HEK293 (cell line): ENCODE results near the gene ATXN7.

ENCODE experiments used
- CTCF ChIA-PET: fragments of 350-600 bp; formaldehyde crosslinking; extraction: SDS; loops from one replicate; lab custom pipeline; 2021; ENCODE audit warnings: antibody characterized with exemption; lab: Yijun Ruan, JAX
- POLR2A ChIA-PET: fragments of 300-600 bp; formaldehyde crosslinking; extraction: SDS; loops from one replicate; lab custom pipeline; 2020; ENCODE audit warnings: antibody characterized with exemption, inconsistent platforms; lab: Yijun Ruan, JAX
- H3K27ac ChIP-seq: fragments of 200-500 bp; sonication (Bioruptor generic); 2 replicates; pipeline ENCODE4 v1.5.1; 2014; ENCODE audit warnings: low read depth, low read length, control low read depth, inconsistent platforms; ENCODE audit errors: extremely low read depth
- H3K36me3 ChIP-seq, 2 experiments: fragments of 200-500 bp in 1 of 2; sonication (Bioruptor generic) in 1 of 2; 1 replicate in 1 of 2; 2 replicates in 1 of 2; pipeline ENCODE4 v1.5.1; 2014 to 2017; ENCODE audit warnings: inconsistent platforms in 2 of 2, low read length in 2 of 2; ENCODE audit not compliant: control insufficient read depth in 2 of 2, insufficient read depth in 1 of 2
- H3K4me1 ChIP-seq: fragments of 200-500 bp; sonication (Bioruptor generic); 2 replicates; pipeline ENCODE4 v1.5.1; 2014; ENCODE audit warnings: mild to moderate bottlenecking, low read length, inconsistent platforms; ENCODE audit not compliant: control insufficient read depth, insufficient read depth
- H3K4me3 ChIP-seq: 2 replicates; pipeline ENCODE4 v1.5.1; 2011; ENCODE audit warnings: low read depth, mild to moderate bottlenecking, control low read depth, low read length, moderate library complexity
- H3K9me3 ChIP-seq: fragments of 200-500 bp; sonication (Bioruptor generic); 2 replicates; pipeline ENCODE4 v1.5.1; 2014; ENCODE audit warnings: low read depth, low read length, inconsistent platforms; ENCODE audit not compliant: control insufficient read depth, insufficient read depth
- KLF7 ChIP-seq: fragments of 450-650 bp; formaldehyde crosslinking; IDR thresholded peaks from 2 replicates; pipeline ENCODE4 v1.5.1; 2016; ENCODE audit warnings: missing biosample characterization, missing genetic modification characterization, borderline replicate concordance
- PRDM1 ChIP-seq: fragments of 450-650 bp; formaldehyde crosslinking; IDR thresholded peaks from 2 replicates; pipeline ENCODE4; 2016; ENCODE audit warnings: missing biosample characterization, missing genetic modification characterization
- ZBTB17 ChIP-seq: fragments of 450-650 bp; formaldehyde crosslinking; IDR thresholded peaks from 2 replicates; pipeline ENCODE4 v1.5.1; 2016; ENCODE audit warnings: missing biosample characterization, missing genetic modification characterization
- ZBTB8A ChIP-seq: fragments of 450-650 bp; formaldehyde crosslinking; IDR thresholded peaks from 2 replicates; pipeline ENCODE4 v1.5.1; 2016; ENCODE audit warnings: missing biosample characterization, missing genetic modification characterization
- ZNF16 ChIP-seq: fragments of 450-650 bp; formaldehyde crosslinking; IDR thresholded peaks from 2 replicates; pipeline ENCODE4 v1.5.1; 2016; ENCODE audit warnings: low read depth, missing biosample characterization, missing genetic modification characterization
- ZNF184 ChIP-seq: fragments of 450-650 bp; IDR thresholded peaks from 2 replicates; pipeline ENCODE4 v1.5.1; 2018; ENCODE audit warnings: missing biosample characterization, mild to moderate bottlenecking, missing genetic modification characterization
- ZNF2 ChIP-seq: fragments of 450-650 bp; formaldehyde crosslinking; IDR thresholded peaks from 2 replicates; pipeline ENCODE4 v1.5.1; 2016; ENCODE audit warnings: missing biosample characterization, missing genetic modification characterization
- ZNF280D ChIP-seq: fragments of 450-650 bp; formaldehyde crosslinking; IDR thresholded peaks from 2 replicates; pipeline ENCODE4 v1.5.1; 2016; ENCODE audit warnings: missing biosample characterization, missing genetic modification characterization
- ZNF404 ChIP-seq: fragments of 450-650 bp; formaldehyde crosslinking; IDR thresholded peaks from 2 replicates; pipeline ENCODE4 v1.5.1; 2017; ENCODE audit warnings: missing biosample characterization, missing genetic modification characterization
- ZNF549 ChIP-seq: fragments of 450-650 bp; IDR thresholded peaks from 2 replicates; pipeline ENCODE4 v1.5.1; 2018; ENCODE audit warnings: missing biosample characterization, missing genetic modification characterization, mild to moderate bottlenecking, inconsistent platforms, moderate library complexity
- ZNF560 ChIP-seq: fragments of 450-650 bp; formaldehyde crosslinking; IDR thresholded peaks from 2 replicates; pipeline ENCODE4 v1.5.1; 2017; ENCODE audit warnings: missing biosample characterization, missing genetic modification characterization, borderline replicate concordance
- ZNF596 ChIP-seq: fragments of 450-650 bp; IDR thresholded peaks from 2 replicates; pipeline ENCODE4 v1.5.0; 2018; ENCODE audit warnings: missing biosample characterization, mild to moderate bottlenecking, missing genetic modification characterization, moderate library complexity
- ZNF654 ChIP-seq: fragments of 450-650 bp; formaldehyde crosslinking; IDR thresholded peaks from 2 replicates; pipeline ENCODE4 v1.5.1; 2016; ENCODE audit warnings: low read depth, missing biosample characterization, missing genetic modification characterization
- ZNF777 ChIP-seq: fragments of 450-650 bp; formaldehyde crosslinking; IDR thresholded peaks from 2 replicates; pipeline ENCODE4 v1.5.1; 2017; ENCODE audit warnings: missing biosample characterization, missing genetic modification characterization, borderline replicate concordance
- ZNF830 ChIP-seq: fragments of 450-650 bp; IDR thresholded peaks from 2 replicates; pipeline ENCODE4 v1.5.0; 2018; ENCODE audit warnings: missing biosample characterization, missing genetic modification characterization, low read depth, mild to moderate bottlenecking, moderate library complexity
- TF ChIP-seq, protein P1 (sequence below): fragments of 450-650 bp; formaldehyde crosslinking; IDR thresholded peaks from 2 replicates; pipeline ENCODE4 v1.5.1; 2017; ENCODE audit warnings: missing biosample characterization, missing genetic modification characterization
- TF ChIP-seq, protein P2 (sequence below): fragments of 450-650 bp; formaldehyde crosslinking; IDR thresholded peaks from 2 replicates; pipeline ENCODE4 v1.5.1; 2017; ENCODE audit warnings: missing biosample characterization, missing genetic modification characterization

The ATXN7 gene

GRCh38 chr3:63864965-63865327 lies 1.3 kb downstream of the ATXN7 start:
- TF ChIP-seq ZNF596 (tag by site-specific recombination) (no peak), ZNF404 (tag by site-specific recombination) (no peak), PRDM1 (tag by site-specific recombination) (no peak; the same call in 1 of the 2 replicates), ZNF16 (tag by site-specific recombination) (no peak), ZNF184 (tag by site-specific recombination) (no peak), ZNF280D (tag by site-specific recombination) (no peak), KLF7 (tag by site-specific recombination) (no peak), ZNF2 (tag by site-specific recombination) (no peak), ZNF830 (tag by site-specific recombination) (no peak)
- TF ChIP-seq, protein P1, sequence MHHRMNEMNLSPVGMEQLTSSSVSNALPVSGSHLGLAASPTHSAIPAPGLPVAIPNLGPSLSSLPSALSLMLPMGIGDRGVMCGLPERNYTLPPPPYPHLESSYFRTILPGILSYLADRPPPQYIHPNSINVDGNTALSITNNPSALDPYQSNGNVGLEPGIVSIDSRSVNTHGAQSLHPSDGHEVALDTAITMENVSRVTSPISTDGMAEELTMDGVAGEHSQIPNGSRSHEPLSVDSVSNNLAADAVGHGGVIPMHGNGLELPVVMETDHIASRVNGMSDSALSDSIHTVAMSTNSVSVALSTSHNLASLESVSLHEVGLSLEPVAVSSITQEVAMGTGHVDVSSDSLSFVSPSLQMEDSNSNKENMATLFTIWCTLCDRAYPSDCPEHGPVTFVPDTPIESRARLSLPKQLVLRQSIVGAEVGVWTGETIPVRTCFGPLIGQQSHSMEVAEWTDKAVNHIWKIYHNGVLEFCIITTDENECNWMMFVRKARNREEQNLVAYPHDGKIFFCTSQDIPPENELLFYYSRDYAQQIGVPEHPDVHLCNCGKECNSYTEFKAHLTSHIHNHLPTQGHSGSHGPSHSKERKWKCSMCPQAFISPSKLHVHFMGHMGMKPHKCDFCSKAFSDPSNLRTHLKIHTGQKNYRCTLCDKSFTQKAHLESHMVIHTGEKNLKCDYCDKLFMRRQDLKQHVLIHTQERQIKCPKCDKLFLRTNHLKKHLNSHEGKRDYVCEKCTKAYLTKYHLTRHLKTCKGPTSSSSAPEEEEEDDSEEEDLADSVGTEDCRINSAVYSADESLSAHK (tag by site-specific recombination): no peak
- TF ChIP-seq, all 188 proteins: peak for 0
- H3K27ac ChIP-seq: no peak overlapping the region
- ChIA-PET POLR2A (no interaction called here), CTCF (interaction anchor here (0.6 kb wide), 1 partner anchor 12 kb away, joined by 3 read pairs; no protein-coding TSS in a partner anchor)
- H3K4me3 ChIP-seq: peak overlapping the region; percentile 96
- H3K4me1 ChIP-seq: no peaks in the 10 kb centered on the region; the same call in 1 of the 2 replicates
- H3K36me3 ChIP-seq: peaks cover 0 to 4% of the 10 kb centered on the region in 2 experiments; a peak in 1 of 3 replicates
- H3K9me3 ChIP-seq: no peaks in the 10 kb centered on the region

GRCh38 chr3:63867225-63867624 lies 3.6 kb downstream of the ATXN7 start:
- H3K4me3 ChIP-seq: no peak overlapping the region
- ChIA-PET CTCF (no interaction called here), POLR2A (no interaction called here)
- no peaks in the 10 kb centered on the region; the same call in 1 of the 2 replicates for H3K4me1 ChIP-seq
- H3K27ac ChIP-seq: no peak overlapping the region
- TF ChIP-seq ZNF777: no peak
- TF ChIP-seq ZBTB17 (tag by site-specific recombination): no peak
- H3K9me3 ChIP-seq: no peaks in the 10 kb centered on the region
- H3K36me3 ChIP-seq: peaks cover 0 to 4% of the 10 kb centered on the region in 2 experiments; a peak in 1 of 3 replicates

- H3K27ac ChIP-seq: no peak overlapping the region
- H3K36me3 ChIP-seq: peaks cover 0 to 4% of the 10 kb centered on the region in 2 experiments; a peak in 1 of 3 replicates
- H3K4me3 ChIP-seq: no peak overlapping the region
- TF ChIP-seq ZNF654 (no peak), ZBTB8A (tag by site-specific recombination) (no peak), ZNF549 (no peak), ZNF560 (tag by site-specific recombination) (no peak)
- TF ChIP-seq, protein P2, sequence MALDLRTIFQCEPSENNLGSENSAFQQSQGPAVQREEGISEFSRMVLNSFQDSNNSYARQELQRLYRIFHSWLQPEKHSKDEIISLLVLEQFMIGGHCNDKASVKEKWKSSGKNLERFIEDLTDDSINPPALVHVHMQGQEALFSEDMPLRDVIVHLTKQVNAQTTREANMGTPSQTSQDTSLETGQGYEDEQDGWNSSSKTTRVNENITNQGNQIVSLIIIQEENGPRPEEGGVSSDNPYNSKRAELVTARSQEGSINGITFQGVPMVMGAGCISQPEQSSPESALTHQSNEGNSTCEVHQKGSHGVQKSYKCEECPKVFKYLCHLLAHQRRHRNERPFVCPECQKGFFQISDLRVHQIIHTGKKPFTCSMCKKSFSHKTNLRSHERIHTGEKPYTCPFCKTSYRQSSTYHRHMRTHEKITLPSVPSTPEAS (tag by site-specific recombination): peak; percentile 19; the same call in 1 of the 2 replicates
- H3K4me1 ChIP-seq: no peaks in the 10 kb centered on the region
- CTCF ChIA-PET: interaction anchor here (0.5 to 0.7 kb wide), 2 partner anchors 8 to 77 kb away, joined by 3 read pairs; no protein-coding TSS in a partner anchor
- POLR2A ChIA-PET: no interaction called here
- no peaks in the 10 kb centered on the region for H3K9me3 ChIP-seq
Observed at GRCh38 chr3:63869940-63870614, 6.4 kb downstream of the ATXN7 start.
